NCI-H345 treated with DMSO at 0.1 percent for 48 hours (cell line): Measurements from ENCODE around the gene PCDHGB4.
"Not testable (repeated sequence)": the region's sequence is repeated elsewhere in the genome, so short reads cannot be mapped to it uniquely, and the experiment has no call there.

Experiments
- DNase-seq: peaks from one replicate; lab custom pipeline; 2025; ENCODE audit not compliant: unreplicated experiment; lab: John Stamatoyannopoulos, UW

PCDHGB4 gene

GRCh38 chr5:141397756-141398551 lies 10.5 kb downstream of the PCDHGB4 start, which contains the start of gene PCDHGB5:
TSS of gene PCDHGB5 (plus strand) at chr5:141397947. CDS start at chr5:141398128, 181 bp downstream.
- DNase-seq, result not testable (repeated sequence)

GRCh38 chr5:141398608-141399007 lies 11.1 kb downstream of the PCDHGB4 start:
- DNase-seq, result no peak

- DNase-seq, result no peak
These were observed 12.2 kb downstream of the PCDHGB4 start for GRCh38 chr5:141399555-141400258.

GRCh38 chr5:141402553-141403243 lies 15.2 kb downstream of the PCDHGB4 start, which contains the start of gene PCDHGA9:
TSS of gene PCDHGA9 (plus strand) at chr5:141402778. CDS start at chr5:141402953, 175 bp downstream.
- no peak for DNase-seq

GRCh38 chr5:141403387-141403786 lies 15.9 kb downstream of the PCDHGB4 start:
- no peak for DNase-seq

- not testable (repeated sequence) for DNase-seq
These were observed 20.4 kb downstream of the PCDHGB4 start, which contains the start of gene PCDHGB6 for GRCh38 chr5:141407790-141408505. TSS of gene PCDHGB6 (plus strand) at chr5:141408021. CDS start at chr5:141408203, 182 bp downstream.

- no peak for DNase-seq
These were observed 22.3 kb downstream of the PCDHGB4 start for GRCh38 chr5:141409598-141410306.

- DNase-seq, result no peak
These were observed 24.1 kb downstream of the PCDHGB4 start for GRCh38 chr5:141411575-141411974.

GRCh38 chr5:141412854-141413539 lies 25.5 kb downstream of the PCDHGB4 start, which contains the start of gene PCDHGA10:
TSS of gene PCDHGA10 (plus strand) at chr5:141412987. CDS start at chr5:141413176, 189 bp downstream.
- DNase-seq, result no peak

- DNase-seq, result no peak
These were observed 26.1 kb downstream of the PCDHGB4 start for GRCh38 chr5:141413540-141414069.

GRCh38 chr5:141414548-141415274 lies 27.2 kb downstream of the PCDHGB4 start:
- DNase-seq, result not testable (repeated sequence)

GRCh38 chr5:141415275-141415618 lies 27.7 kb downstream of the PCDHGB4 start:
- DNase-seq, result not testable (repeated sequence)

- DNase-seq, result not testable (repeated sequence)
These were observed 30.1 kb downstream of the PCDHGB4 start, which contains the start of gene PCDHGB7 for GRCh38 chr5:141417494-141418172. TSS of gene PCDHGB7 (plus strand) at chr5:141417677. CDS start at chr5:141417860, 183 bp downstream.

- DNase-seq, result no peak
These were observed 31.8 kb downstream of the PCDHGB4 start for GRCh38 chr5:141419074-141419880.

- no peak for DNase-seq
These were observed 33.5 kb downstream of the PCDHGB4 start, which contains the start of gene PCDHGA11 for GRCh38 chr5:141420855-141421488. TSS of gene PCDHGA11 (plus strand) at chr5:141421051. CDS start at chr5:141421228, 177 bp downstream.

GRCh38 chr5:141421489-141421855 lies 34.0 kb downstream of the PCDHGB4 start:
- DNase-seq, result no peak
